Fibroblast of skin of abdomen (primary cell): ENCODE measurements around the gene TET3.

Experiments used
- DNase-seq: peaks from one replicate; pipeline ENCODE4 v3.0.0-alpha.2; 2013

Gene TET3

DNA sequence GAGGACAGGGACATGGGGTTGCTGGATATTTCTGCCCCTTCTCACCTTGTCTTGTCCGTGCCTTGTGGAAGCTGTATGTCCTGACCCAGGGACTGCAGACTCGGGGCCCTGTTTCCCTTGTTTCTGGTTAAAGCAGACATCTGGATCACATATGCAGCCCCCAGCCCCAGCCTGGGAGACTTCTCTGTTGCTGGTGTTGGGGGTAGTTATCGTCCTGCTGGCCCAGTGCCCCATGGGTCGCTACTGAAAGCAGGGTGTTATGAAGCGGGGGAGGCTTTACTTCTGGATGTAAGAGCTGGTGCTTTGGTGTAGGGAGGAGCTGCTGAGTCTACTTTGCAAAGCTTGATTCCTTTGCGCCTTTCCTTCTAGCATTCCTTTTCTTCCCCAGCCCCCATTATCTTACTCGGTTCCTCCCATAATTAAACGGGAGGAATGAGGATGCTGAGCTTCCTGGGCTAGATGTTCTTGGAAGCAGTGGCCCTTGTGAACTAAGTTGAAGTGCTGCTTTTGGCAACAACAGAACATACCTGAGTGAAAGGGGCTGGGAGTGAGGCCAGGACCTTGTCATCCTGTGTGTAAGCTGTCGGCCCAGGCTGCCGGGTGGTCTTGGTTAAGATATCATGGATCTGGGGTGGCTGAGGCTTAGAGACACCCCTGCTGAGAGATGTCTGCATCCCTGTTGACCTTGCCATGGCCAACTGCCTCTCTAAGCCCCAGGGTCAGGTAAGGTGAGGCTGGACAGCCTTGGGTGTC is 3.4 kb downstream of the TET3 start:
- no peak for DNase-seq

DNA sequence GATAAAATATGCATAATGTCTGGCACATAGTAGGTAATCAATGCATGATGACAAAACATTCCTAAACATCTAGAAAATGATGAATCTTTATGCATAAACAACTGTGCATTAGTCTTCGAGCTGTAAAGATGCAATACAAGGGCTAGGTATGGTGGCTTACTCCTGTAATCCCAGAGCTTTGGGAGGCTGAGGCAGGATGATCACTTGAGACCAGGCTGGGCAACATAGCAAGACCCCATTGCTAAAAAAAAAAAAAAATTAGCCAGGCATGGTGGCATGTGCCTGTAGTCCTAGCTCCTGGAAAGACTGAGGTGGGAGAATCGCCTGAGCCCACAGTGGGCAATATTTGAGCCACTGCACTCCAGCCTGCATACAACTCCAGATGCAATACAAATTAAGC is 5.3 kb downstream of the TET3 start:
- DNase-seq, result no peak

GRCh38 chr2:73990531-73990930 is 5.8 kb downstream of the TET3 start:
- DNase-seq, result no peak

DNA sequence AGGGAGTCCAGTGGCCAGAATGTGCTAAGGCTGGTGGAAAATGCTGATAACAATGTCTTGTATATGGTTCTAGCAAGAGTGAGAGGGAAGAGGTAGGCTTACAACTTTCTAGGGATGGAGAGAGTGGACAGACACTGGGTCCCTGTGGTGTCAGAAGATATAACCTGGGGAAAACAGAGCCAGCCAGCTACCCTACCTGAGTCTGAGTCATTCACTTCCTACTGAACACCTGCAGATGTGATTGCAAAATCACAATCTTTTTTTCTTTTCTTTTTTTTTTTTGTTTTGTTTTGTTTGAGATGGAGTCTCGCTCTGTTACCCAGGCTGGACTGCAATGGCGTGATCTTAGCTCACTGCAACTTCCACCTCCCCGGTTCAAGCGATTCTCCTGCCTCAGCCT is 7.3 kb downstream of the TET3 start:
- DNase-seq, result no peak

DNA sequence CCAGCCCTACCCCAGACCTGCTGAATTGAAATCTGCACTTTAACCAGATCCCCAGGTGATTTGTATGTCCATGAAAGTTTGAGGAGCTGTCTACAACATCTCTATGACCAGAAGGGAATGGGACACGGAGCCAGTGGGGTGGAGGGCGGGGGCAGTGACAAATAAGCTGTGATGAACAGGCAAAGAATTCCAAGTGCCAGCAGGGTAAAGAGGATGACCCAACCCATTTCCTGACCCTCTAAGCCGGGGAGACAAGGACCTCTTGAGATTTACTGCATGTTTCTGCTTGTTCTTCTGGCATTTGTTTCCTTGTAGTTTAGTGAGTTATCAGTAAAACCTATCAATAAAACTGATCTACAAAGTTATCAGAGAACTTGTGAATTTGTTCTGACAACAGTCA is 8.7 kb downstream of the TET3 start:
- DNase-seq, result no peak

DNA sequence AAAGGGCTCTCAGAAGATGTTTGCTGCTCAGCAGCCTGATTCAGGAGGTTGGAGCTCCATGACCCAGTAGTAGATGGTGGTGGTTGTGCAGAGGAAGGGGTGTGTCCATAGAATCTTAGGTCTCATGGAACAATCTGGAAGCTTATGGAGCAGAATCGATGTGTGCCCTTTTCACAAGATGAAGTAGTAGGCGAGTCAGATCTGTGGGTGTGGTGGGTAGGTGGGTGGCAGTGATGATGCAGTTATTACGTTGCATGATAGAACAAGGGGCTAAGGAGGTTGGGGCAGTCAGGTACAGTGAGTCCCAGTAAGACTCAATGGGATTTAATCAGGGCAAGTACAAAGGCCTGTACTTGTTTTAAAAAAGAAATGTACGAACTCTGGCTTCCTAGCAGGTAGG is 9.1 kb downstream of the TET3 start:
- DNase-seq, result no peak

- no peak for DNase-seq
Observed at GRCh38 chr2:73994178-73994831, 9.6 kb downstream of the TET3 start.

- no peak for DNase-seq
Observed at GRCh38 chr2:73995810-73996209, 11.1 kb downstream of the TET3 start.

GRCh38 chr2:73997813-73998212 is 13.1 kb downstream of the TET3 start:
- no peak for DNase-seq

GRCh38 chr2:73998451-73998850 is 13.7 kb downstream of the TET3 start:
- DNase-seq, result no peak

DNA sequence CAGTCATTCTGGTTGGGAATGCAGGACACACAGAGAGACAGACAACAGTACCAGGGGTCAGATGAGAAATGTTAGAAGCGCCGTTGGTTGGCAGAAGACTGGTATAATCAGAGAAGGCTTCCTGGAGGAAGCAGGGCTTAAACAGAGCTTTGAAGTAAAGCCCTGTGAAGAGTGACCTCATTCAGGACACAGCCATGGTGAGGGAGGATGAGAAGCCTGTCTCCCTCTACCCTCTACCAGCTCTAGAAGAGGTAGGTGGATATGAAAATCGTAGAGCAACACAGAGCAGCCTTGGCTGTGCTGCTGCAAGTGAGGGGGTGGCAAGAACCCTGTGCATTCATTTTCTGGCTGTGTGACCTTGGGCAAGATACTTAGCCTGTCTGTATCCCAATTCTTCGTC is 14.2 kb downstream of the TET3 start:
- no peak for DNase-seq

- no peak for DNase-seq
Observed at GRCh38 chr2:73999881-74000597, 15.3 kb downstream of the TET3 start.

DNA sequence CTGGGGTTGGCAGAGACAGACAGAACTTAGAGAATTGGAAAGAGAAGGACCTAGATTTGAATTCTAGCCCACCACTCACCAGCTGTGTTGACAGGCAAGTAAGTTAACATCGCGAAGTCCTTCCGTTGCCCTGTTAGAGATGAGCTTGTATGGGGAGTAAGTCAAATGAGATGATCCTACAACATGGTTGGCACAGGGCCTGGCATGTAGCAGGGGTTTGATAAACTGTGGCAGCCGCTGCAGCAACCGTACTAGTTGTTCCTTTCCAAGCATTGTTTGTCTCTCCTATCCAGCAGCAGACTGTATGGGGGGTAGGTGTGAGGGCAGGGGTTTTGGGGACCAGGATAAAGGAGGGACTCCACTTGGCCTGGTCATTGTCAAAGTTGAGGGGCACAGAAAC is 16.0 kb downstream of the TET3 start:
- no peak for DNase-seq

GRCh38 chr2:74001121-74001520 is 16.4 kb downstream of the TET3 start:
- no peak for DNase-seq

DNA sequence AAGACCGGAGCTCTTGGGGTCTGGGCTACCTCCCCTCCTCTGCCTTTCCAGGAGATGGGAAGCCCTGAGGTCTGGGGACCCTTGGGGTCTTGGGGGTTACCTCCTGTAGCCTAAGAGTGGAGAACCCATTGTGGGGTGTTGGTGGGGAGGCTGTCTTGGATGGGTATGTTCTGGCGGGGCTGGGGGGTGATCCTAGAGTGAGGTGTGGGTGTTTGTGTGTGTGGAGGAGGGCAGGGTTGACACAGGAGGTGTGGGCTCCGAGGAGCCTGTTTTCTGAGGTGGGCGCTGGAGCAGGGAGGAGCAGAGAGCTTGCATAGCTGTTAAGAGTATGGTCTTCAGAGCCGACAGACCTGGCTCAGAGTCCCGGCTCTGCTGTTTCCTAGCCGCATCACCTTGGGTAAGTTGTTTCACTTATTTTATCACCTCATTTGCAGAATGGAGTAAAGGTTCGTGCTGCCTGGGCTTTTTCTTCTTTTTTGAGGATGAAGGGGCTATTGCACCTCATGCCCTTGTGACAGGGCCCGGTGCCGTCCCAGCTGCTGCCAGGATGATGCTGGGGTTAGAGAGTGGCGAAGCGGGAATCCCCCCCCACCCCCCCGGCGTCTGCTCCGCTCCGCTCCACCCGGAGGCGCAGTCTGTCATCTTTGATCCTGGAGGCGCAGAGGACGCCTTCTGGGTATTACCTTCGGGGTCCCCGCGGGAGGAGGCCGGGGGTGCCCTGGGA is 17.2 kb downstream of the TET3 start:
- no peak for DNase-seq

GRCh38 chr2:74002505-74003421 is 18.1 kb downstream of the TET3 start:
- peak; percentile 85 for DNase-seq

GRCh38 chr2:74003494-74004211 is 18.9 kb downstream of the TET3 start:
- DNase-seq, result peak; percentile 84

GRCh38 chr2:74004212-74005182 is 19.8 kb downstream of the TET3 start:
- no peak for DNase-seq

- DNase-seq, result no peak
Observed at GRCh38 chr2:74005786-74006185, 21.1 kb downstream of the TET3 start.

- DNase-seq, result no peak
Observed at GRCh38 chr2:74006459-74006858, 21.7 kb downstream of the TET3 start.
